H1 (cell line): Measurements from ENCODE around the gene MAN1C1. TPM values are rescaled to one million over a fixed set of nuclear protein-coding genes. Genes with fewer than 3 reads are reported as not detected.

Experiments
- CHD1 ChIP-seq: IDR thresholded peaks from 2 replicates; pipeline ENCODE4 v1.6.1; 2012; ENCODE audit warnings: low read depth, low read length, improper control_type of control experiment
- SUZ12 ChIP-seq: fragments of 200-600 bp; sonication (generic); IDR thresholded peaks from 2 replicates; pipeline ENCODE4 v1.6.1; 2012; ENCODE audit warnings: mild to moderate bottlenecking, inconsistent platforms, low read length, moderate library complexity, mixed read lengths
- TBP ChIP-seq: IDR thresholded peaks from 2 replicates; pipeline ENCODE4 v1.6.1; 2011; ENCODE audit warnings: low read depth, low read length, improper control_type of control experiment
- polyA plus RNA-seq, 7 experiments: library from polyadenylated mRNA; depleted of rRNA in 3 of 7; stranded (reverse) in 5 of 7; unstranded in 2 of 7; fragments of >200 nt in 5 of 7; fragments of 200-250 nt in 2 of 7; gene quantifications; 1 replicate in 5 of 7; 2 replicates in 1 of 7; 4 replicates in 1 of 7; pipeline versions ENCODE4 v1.2.1 to v1.2.3, GENCODE V29; 2011 to 2013; ENCODE audit warnings: missing spikeins in 2 of 7, mixed read lengths in 2 of 7
- total RNA-seq: library from RNA; stranded (reverse); fragmentation: NEBNext Ultra II Directional; extraction: Animal tissue kit (Norgen Biotek cat#: 25700); gene quantifications from 2 replicates; pipeline ENCODE4 v1.2.1, GENCODE V29; 2021
- TF ChIP-seq, protein P1 (sequence below): fragments of 300-600 bp; sonication (generic); IDR thresholded peaks from 2 replicates; pipeline ENCODE4 v1.7.1; 2012; ENCODE audit warnings: low read length, moderate library complexity, mild to moderate bottlenecking, inconsistent platforms; ENCODE audit not compliant: insufficient replicate concordance

Gene MAN1C1
- total and polyA plus RNA-seq, 2 of the 8 experiments (the other 6 are each of a cell fraction or from before 2014, with no cell fraction given): 7.8 to 15.2 TPM

DNA sequence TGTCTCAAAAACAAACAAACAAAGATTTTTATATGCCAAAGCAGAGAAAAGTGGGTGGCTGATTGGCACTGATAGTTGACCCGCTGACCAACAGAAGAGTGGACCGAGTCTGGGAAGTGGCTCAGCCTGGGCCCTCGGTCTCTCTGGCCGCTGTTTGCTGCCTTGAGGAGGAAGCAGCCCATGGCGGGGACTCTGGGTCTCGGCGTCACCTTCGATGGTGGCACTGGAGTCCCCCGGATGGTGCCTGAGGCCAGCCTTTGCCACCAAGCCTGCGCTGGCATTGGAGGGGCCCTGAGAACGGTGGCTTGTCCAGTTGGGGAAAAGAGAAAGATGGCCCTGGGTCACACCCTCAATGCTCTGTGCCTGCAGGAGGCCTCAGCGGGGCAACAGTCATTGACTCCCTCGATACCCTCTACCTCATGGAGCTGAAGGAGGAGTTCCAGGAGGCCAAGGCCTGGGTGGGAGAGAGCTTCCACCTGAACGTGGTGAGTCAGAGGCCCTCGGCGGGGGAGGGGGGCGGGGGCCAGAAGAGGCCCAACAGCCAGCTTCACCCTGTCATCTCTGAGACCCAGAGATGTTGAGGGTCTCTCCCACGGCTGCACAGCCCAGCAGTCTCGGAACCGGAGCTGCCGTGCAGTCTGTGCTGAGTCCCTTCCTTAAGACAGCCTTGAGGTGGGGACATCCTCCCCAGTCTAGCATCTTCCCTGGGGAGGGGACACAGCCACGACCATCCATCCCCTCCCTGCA is 129.9 kb downstream of the MAN1C1 start (continued):
- TF ChIP-seq, protein P1, sequence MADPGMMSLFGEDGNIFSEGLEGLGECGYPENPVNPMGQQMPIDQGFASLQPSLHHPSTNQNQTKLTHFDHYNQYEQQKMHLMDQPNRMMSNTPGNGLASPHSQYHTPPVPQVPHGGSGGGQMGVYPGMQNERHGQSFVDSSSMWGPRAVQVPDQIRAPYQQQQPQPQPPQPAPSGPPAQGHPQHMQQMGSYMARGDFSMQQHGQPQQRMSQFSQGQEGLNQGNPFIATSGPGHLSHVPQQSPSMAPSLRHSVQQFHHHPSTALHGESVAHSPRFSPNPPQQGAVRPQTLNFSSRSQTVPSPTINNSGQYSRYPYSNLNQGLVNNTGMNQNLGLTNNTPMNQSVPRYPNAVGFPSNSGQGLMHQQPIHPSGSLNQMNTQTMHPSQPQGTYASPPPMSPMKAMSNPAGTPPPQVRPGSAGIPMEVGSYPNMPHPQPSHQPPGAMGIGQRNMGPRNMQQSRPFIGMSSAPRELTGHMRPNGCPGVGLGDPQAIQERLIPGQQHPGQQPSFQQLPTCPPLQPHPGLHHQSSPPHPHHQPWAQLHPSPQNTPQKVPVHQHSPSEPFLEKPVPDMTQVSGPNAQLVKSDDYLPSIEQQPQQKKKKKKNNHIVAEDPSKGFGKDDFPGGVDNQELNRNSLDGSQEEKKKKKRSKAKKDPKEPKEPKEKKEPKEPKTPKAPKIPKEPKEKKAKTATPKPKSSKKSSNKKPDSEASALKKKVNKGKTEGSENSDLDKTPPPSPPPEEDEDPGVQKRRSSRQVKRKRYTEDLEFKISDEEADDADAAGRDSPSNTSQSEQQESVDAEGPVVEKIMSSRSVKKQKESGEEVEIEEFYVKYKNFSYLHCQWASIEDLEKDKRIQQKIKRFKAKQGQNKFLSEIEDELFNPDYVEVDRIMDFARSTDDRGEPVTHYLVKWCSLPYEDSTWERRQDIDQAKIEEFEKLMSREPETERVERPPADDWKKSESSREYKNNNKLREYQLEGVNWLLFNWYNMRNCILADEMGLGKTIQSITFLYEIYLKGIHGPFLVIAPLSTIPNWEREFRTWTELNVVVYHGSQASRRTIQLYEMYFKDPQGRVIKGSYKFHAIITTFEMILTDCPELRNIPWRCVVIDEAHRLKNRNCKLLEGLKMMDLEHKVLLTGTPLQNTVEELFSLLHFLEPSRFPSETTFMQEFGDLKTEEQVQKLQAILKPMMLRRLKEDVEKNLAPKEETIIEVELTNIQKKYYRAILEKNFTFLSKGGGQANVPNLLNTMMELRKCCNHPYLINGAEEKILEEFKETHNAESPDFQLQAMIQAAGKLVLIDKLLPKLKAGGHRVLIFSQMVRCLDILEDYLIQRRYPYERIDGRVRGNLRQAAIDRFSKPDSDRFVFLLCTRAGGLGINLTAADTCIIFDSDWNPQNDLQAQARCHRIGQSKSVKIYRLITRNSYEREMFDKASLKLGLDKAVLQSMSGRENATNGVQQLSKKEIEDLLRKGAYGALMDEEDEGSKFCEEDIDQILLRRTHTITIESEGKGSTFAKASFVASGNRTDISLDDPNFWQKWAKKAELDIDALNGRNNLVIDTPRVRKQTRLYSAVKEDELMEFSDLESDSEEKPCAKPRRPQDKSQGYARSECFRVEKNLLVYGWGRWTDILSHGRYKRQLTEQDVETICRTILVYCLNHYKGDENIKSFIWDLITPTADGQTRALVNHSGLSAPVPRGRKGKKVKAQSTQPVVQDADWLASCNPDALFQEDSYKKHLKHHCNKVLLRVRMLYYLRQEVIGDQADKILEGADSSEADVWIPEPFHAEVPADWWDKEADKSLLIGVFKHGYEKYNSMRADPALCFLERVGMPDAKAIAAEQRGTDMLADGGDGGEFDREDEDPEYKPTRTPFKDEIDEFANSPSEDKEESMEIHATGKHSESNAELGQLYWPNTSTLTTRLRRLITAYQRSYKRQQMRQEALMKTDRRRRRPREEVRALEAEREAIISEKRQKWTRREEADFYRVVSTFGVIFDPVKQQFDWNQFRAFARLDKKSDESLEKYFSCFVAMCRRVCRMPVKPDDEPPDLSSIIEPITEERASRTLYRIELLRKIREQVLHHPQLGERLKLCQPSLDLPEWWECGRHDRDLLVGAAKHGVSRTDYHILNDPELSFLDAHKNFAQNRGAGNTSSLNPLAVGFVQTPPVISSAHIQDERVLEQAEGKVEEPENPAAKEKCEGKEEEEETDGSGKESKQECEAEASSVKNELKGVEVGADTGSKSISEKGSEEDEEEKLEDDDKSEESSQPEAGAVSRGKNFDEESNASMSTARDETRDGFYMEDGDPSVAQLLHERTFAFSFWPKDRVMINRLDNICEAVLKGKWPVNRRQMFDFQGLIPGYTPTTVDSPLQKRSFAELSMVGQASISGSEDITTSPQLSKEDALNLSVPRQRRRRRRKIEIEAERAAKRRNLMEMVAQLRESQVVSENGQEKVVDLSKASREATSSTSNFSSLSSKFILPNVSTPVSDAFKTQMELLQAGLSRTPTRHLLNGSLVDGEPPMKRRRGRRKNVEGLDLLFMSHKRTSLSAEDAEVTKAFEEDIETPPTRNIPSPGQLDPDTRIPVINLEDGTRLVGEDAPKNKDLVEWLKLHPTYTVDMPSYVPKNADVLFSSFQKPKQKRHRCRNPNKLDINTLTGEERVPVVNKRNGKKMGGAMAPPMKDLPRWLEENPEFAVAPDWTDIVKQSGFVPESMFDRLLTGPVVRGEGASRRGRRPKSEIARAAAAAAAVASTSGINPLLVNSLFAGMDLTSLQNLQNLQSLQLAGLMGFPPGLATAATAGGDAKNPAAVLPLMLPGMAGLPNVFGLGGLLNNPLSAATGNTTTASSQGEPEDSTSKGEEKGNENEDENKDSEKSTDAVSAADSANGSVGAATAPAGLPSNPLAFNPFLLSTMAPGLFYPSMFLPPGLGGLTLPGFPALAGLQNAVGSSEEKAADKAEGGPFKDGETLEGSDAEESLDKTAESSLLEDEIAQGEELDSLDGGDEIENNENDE: no peak
- TF ChIP-seq CHD1 (no peak), SUZ12 (no peak), TBP (no peak)
